K562 (cell line): ENCODE measurements around the gene KBTBD12. TPM values are rescaled to one million over a fixed set of nuclear protein-coding genes. Genes with fewer than 3 reads are reported as not detected.

Experiments used
- ATAC-seq: fragments of 200-7000 bp; cut with Tn5 transposase; 3 replicates; pipeline ENCODE4 v1.9.1; 2020; ENCODE audit warnings: moderate library complexity
- BruUV-seq: library from RNA; stranded (reverse); fragments of 400-500 nt; replicated peaks from 2 replicates; lab custom pipeline; 2021; lab: Mats Ljungman, UMichigan
- CTCF ChIA-PET: fragments of 300-600 bp; formaldehyde crosslinking; extraction: SDS; loops from one replicate; lab custom pipeline; 2021; ENCODE audit warnings: low intra/inter-chr PET ratio; lab: Yijun Ruan, JAX
- POLR2A ChIA-PET: fragments of 300-600, 350-650 bp; sonication (Branson Sonifier 250); formaldehyde crosslinking; extraction: SDS; loops from one replicate; lab custom pipeline; 2021; ENCODE audit warnings: antibody characterized with exemption, inconsistent platforms; lab: Yijun Ruan, JAX
- DNase-seq, 4 experiments: peaks; one replicate each; pipeline versions ENCODE4 v3.0.0 to v3.0.0-alpha.2; 2011 to 2018; ENCODE audit warnings: low spot score in 3 of 4, mixed read lengths in 3 of 4; ENCODE audit errors: extremely low read depth in 1 of 4
- FAIRE-seq: peaks from 2 replicates; lab custom pipeline; 2011; peaks lifted over from hg19 to GRCh38; lab: Jason Lieb, UNC
- H2AFZ ChIP-seq: 2 replicates; pipeline ENCODE4 v1.6.0; 2011; ENCODE audit warnings: low read depth, low read length, control low read depth, inconsistent platforms
- H3K27ac ChIP-seq: fragments of 200-600 bp; 3 replicates; pipeline ENCODE4 v1.8.0; 2011; ENCODE audit warnings: low read depth, mild to moderate bottlenecking, control low read depth, inconsistent platforms, low read length, moderate library complexity, mixed read lengths; ENCODE audit errors: extremely low read depth
- H3K27me3 ChIP-seq, 2 experiments: fragments of 300-600 bp in 1 of 2; 2 replicates in 1 of 2; 3 replicates in 1 of 2; pipeline versions ENCODE4 v1.6.0 to v1.8.0; 2011; ENCODE audit warnings: inconsistent platforms in 2 of 2, low read length in 2 of 2, mild to moderate bottlenecking in 1 of 2, mixed read lengths in 1 of 2, moderate library complexity in 1 of 2; ENCODE audit not compliant: control insufficient read depth in 2 of 2, insufficient read depth in 2 of 2
- H3K36me3 ChIP-seq: fragments of 300-600 bp; 3 replicates; pipeline ENCODE4 v1.8.0; 2011; ENCODE audit warnings: mild to moderate bottlenecking, low read length, inconsistent platforms; ENCODE audit not compliant: control insufficient read depth, insufficient read depth
- H3K4me1 ChIP-seq, 2 experiments: fragments of 200-600 bp in 1 of 2; replicated peaks in 1 of 2; 2 replicates in 1 of 2; 3 replicates in 1 of 2; pipeline versions ENCODE4 v1.5.1 to v1.8.0; 2011; ENCODE audit warnings: inconsistent platforms in 2 of 2, low read length in 2 of 2, mild to moderate bottlenecking in 1 of 2, mixed read lengths in 1 of 2, moderate library complexity in 1 of 2; ENCODE audit not compliant: control insufficient read depth in 2 of 2, insufficient read depth in 2 of 2
- H3K4me2 ChIP-seq: 2 replicates; pipeline ENCODE4 v1.6.1; 2011; ENCODE audit warnings: low read length, control low read depth, inconsistent platforms, mixed read lengths; ENCODE audit not compliant: insufficient read depth
- H3K4me3 ChIP-seq: fragments of 200-600 bp; sonication (generic), shearing (Covaris generic); 2 replicates; pipeline ENCODE4 v1.5.1; 2016; ENCODE audit warnings: control low read depth, inconsistent platforms
- H3K79me2 ChIP-seq: fragments of 200-600 bp; 3 replicates; pipeline ENCODE4 v1.8.0; 2011; ENCODE audit warnings: low read length, inconsistent platforms; ENCODE audit not compliant: control insufficient read depth, insufficient read depth
- H3K9ac ChIP-seq, 2 experiments: 2 replicates each; pipeline versions ENCODE4 v1.6.0 to v1.6.1; 2011; ENCODE audit warnings: low read depth in 2 of 2, low read length in 2 of 2, control low read depth in 1 of 2, inconsistent platforms in 1 of 2, mild to moderate bottlenecking in 1 of 2, mixed read lengths in 1 of 2; ENCODE audit not compliant: insufficient read depth in 1 of 2
- H3K9me1 ChIP-seq: one replicate; pipeline ENCODE4 v1.6.0; 2011; ENCODE audit warnings: inconsistent platforms, mild to moderate bottlenecking, low read length, moderate library complexity; ENCODE audit not compliant: control insufficient read depth, insufficient read depth
- H3K9me3 ChIP-seq: replicated peaks from 2 replicates; pipeline ENCODE4 v1.5.1; 2011; ENCODE audit warnings: low read depth, low read length, inconsistent platforms; ENCODE audit not compliant: control insufficient read depth, insufficient read depth
- H4K20me1 ChIP-seq: replicated peaks from 2 replicates; pipeline ENCODE4 v1.6.1; 2011; ENCODE audit warnings: low read length, inconsistent platforms, mixed read lengths; ENCODE audit not compliant: control insufficient read depth, insufficient read depth
- BHLHE40 ChIP-seq: IDR thresholded peaks from 2 replicates; pipeline ENCODE4 v1.6.1; 2011; ENCODE audit warnings: low read length, improper control_type of control experiment
- CBFA2T3 ChIP-seq: fragments of 450-650 bp; IDR thresholded peaks from 2 replicates; pipeline ENCODE4 v1.6.1; 2017
- PTRF ChIP-seq: fragments of 450-650 bp; IDR thresholded peaks from 2 replicates; pipeline ENCODE4 v1.6.1; 2016; ENCODE audit warnings: mild to moderate bottlenecking, missing genetic modification characterization, missing compliant biosample characterization
- TCF3 ChIP-seq: sonication (generic); formaldehyde crosslinking; IDR thresholded peaks from 2 replicates; pipeline ENCODE4 v1.4.0; 2020; ENCODE audit warnings: mild to moderate bottlenecking, missing genetic modification reagents
- ZNF696 ChIP-seq: fragments of 250-450 bp; sonication (Bioruptor Pico); conservative IDR thresholded peaks from 2 replicates; pipeline ENCODE4 v1.4.0; 2020; ENCODE audit warnings: mild to moderate bottlenecking, moderate library complexity
- ZZZ3 ChIP-seq: fragments of 450-650 bp; IDR thresholded peaks from 2 replicates; pipeline ENCODE4 v1.6.1; 2016; ENCODE audit warnings: antibody characterized with exemption, mild to moderate bottlenecking, moderate library complexity
- WGBS: fragments of 100-300 bp; shearing (Covaris generic); methylation state at CpG from one replicate; pipeline ENCODE4 v1.1.6; 2016; ENCODE audit warnings: low coverage, mixed read lengths; ENCODE audit not compliant: insufficient coverage; ENCODE audit errors: missing lambda C conversion rate; 5-methylcytosine and 5-hydroxymethylcytosine counted together
- in situ Hi-C: fragments of 300-500 bp; cut with MboI; formaldehyde crosslinking; loops from 4 replicates; pipeline ENCODE4 v1.15.0; 2018; ENCODE audit warnings: inconsistent platforms, mixed read lengths
- intact Hi-C: fragments of 100-400 bp; cut with micrococcal nuclease; formaldehyde crosslinking; loops from 2 replicates; pipeline ENCODE4 v1.14.2; 2022
- polyA plus RNA-seq, 8 experiments: library from polyadenylated mRNA; depleted of rRNA in 4 of 8; stranded (reverse) in 5 of 8; unstranded in 3 of 8; fragments of >200 nt; fragmentation: Nextera tagmentation in 2 of 8; fragmentation: Illumina TruSeq in 1 of 8; extraction: Ambion mirVana in 2 of 8; extraction: Trizol in 1 of 8; gene quantifications; 2 replicates each; pipeline versions ENCODE4 v1.2.1 to v1.2.3, GENCODE V29; 2011 to 2014; ENCODE audit warnings: inconsistent platforms in 1 of 8, missing spikeins in 1 of 8
- total RNA-seq, 7 experiments: library from RNA; depleted of rRNA in 6 of 7; stranded (reverse); fragments of >200 nt in 6 of 7; fragmentation: Illumina TruSeq in 2 of 7; extraction: Trizol in 2 of 7; gene quantifications; 2 replicates each; pipeline versions ENCODE4 v1.2.1 to v1.2.3, GENCODE V29; 2011 to 2021; ENCODE audit warnings: low replicate concordance in 1 of 7

Gene KBTBD12
- total and polyA plus RNA-seq, 9 of the 15 experiments (the other 6 are each of a cell fraction or from before 2014, with no cell fraction given) = not detected

- Histone ChIP-seq H3K36me3 (no peaks in the 10 kb centered on the region), H3K4me2 (no peak overlapping the region), H2AFZ (no peak overlapping the region), H3K79me2 (no peaks in the 10 kb centered on the region), H4K20me1 (no peaks in the 10 kb centered on the region; the same call in 1 of the 2 replicates), H3K9ac (no peak overlapping the region), H3K27me3 (peaks cover 0 to 6% of the 10 kb centered on the region in 2 experiments; a peak in 1 of 5 replicates), H3K4me1 (no peaks in the 10 kb centered on the region), H3K9me3 (no peaks in the 10 kb centered on the region), H3K27ac (no peak overlapping the region), H3K9me1 (no peaks in the 10 kb centered on the region), H3K4me3 (no peak overlapping the region)
- TF ChIP-seq PTRF (tag) (no peak), ZZZ3 (no peak)
- BruUV-seq = no TSS peak
- intact Hi-C loops (no loop called here), in situ Hi-C loops (no loop called here)
- ChIA-PET POLR2A (no interaction called here), CTCF (no interaction called here)
- WGBS = 10% methylated on average over 6 of the region's 6 CpGs
- ATAC-seq (no peak), FAIRE-seq (no peak), DNase-seq (no peak)
Observed at GRCh38 chr3:127902486-127902885, 12.5 kb upstream of the KBTBD12 start.

- Histone ChIP-seq H3K27ac (no peak overlapping the region), H3K9me1 (no peaks in the 10 kb centered on the region), H3K9me3 (no peaks in the 10 kb centered on the region), H3K4me1 (no peaks in the 10 kb centered on the region), H3K4me2 (no peak overlapping the region), H3K4me3 (no peak overlapping the region), H3K9ac (no peak overlapping the region), H2AFZ (no peak overlapping the region; the same call in 1 of the 2 replicates), H4K20me1 (no peaks in the 10 kb centered on the region; the same call in 1 of the 2 replicates), H3K27me3 (peaks cover 0 to 6% of the 10 kb centered on the region in 2 experiments; a peak in 1 of 5 replicates), H3K79me2 (no peaks in the 10 kb centered on the region), H3K36me3 (no peaks in the 10 kb centered on the region)
- POLR2A ChIA-PET = no interaction called here
- FAIRE-seq (no peak), DNase-seq (peak in 2 of 4 experiments; percentile 21 to 36), ATAC-seq (peak; percentile 45; the same call in 2 of the 3 replicates)
- TF ChIP-seq BHLHE40 = 0 out of 2 replicates have a peak, but pooled peaks have one; percentile 26
- no peak for TF ChIP-seq ZNF696 (CRISPR knock-in tag)
- TF ChIP-seq TCF3 = peak; percentile 40
- TF ChIP-seq CBFA2T3 = peak; percentile 50
- BruUV-seq = no TSS peak
- in situ Hi-C loops (no loop called here), intact Hi-C loops (no loop called here)
- CTCF ChIA-PET = no interaction called here
- WGBS = 0% methylated on average over 6 of the region's 6 CpGs
Observed at GRCh38 chr3:127903611-127904375, 11.2 kb upstream of the KBTBD12 start.
